K562 (cell line): Measurements from ENCODE around the gene TLK2. TPM values are rescaled to one million over a fixed set of nuclear protein-coding genes. Genes with fewer than 3 reads are reported as not detected.

ENCODE experiments used
- ATAC-seq: fragments of 200-7000 bp; cut with Tn5 transposase; 3 replicates; pipeline ENCODE4 v1.9.1; 2020; ENCODE audit warnings: moderate library complexity
- BruUV-seq: library from RNA; stranded (reverse); fragments of 400-500 nt; replicated peaks from 2 replicates; lab custom pipeline; 2021; lab: Mats Ljungman, UMichigan
- CTCF ChIA-PET: fragments of 300-600 bp; formaldehyde crosslinking; extraction: SDS; loops from one replicate; lab custom pipeline; 2021; ENCODE audit warnings: low intra/inter-chr PET ratio; lab: Yijun Ruan, JAX
- POLR2A ChIA-PET: fragments of 300-600, 350-650 bp; sonication (Branson Sonifier 250); formaldehyde crosslinking; extraction: SDS; loops from one replicate; lab custom pipeline; 2021; ENCODE audit warnings: antibody characterized with exemption, inconsistent platforms; lab: Yijun Ruan, JAX
- DNase-seq, 4 experiments: peaks; one replicate each; pipeline versions ENCODE4 v3.0.0 to v3.0.0-alpha.2; 2011 to 2018; ENCODE audit warnings: low spot score in 3 of 4, mixed read lengths in 3 of 4; ENCODE audit errors: extremely low read depth in 1 of 4
- FAIRE-seq: peaks from 2 replicates; lab custom pipeline; 2011; peaks lifted over from hg19 to GRCh38; lab: Jason Lieb, UNC
- H2AFZ ChIP-seq: 2 replicates; pipeline ENCODE4 v1.6.0; 2011; ENCODE audit warnings: low read depth, low read length, control low read depth, inconsistent platforms
- H3K27ac ChIP-seq: fragments of 200-600 bp; 3 replicates; pipeline ENCODE4 v1.8.0; 2011; ENCODE audit warnings: low read depth, mild to moderate bottlenecking, control low read depth, inconsistent platforms, low read length, moderate library complexity, mixed read lengths; ENCODE audit errors: extremely low read depth
- H3K27me3 ChIP-seq, 2 experiments: fragments of 300-600 bp in 1 of 2; 2 replicates in 1 of 2; 3 replicates in 1 of 2; pipeline versions ENCODE4 v1.6.0 to v1.8.0; 2011; ENCODE audit warnings: inconsistent platforms in 2 of 2, low read length in 2 of 2, mild to moderate bottlenecking in 1 of 2, mixed read lengths in 1 of 2, moderate library complexity in 1 of 2; ENCODE audit not compliant: control insufficient read depth in 2 of 2, insufficient read depth in 2 of 2
- H3K36me3 ChIP-seq: fragments of 300-600 bp; 3 replicates; pipeline ENCODE4 v1.8.0; 2011; ENCODE audit warnings: mild to moderate bottlenecking, low read length, inconsistent platforms; ENCODE audit not compliant: control insufficient read depth, insufficient read depth
- H3K4me1 ChIP-seq, 2 experiments: fragments of 200-600 bp in 1 of 2; replicated peaks in 1 of 2; 2 replicates in 1 of 2; 3 replicates in 1 of 2; pipeline versions ENCODE4 v1.5.1 to v1.8.0; 2011; ENCODE audit warnings: inconsistent platforms in 2 of 2, low read length in 2 of 2, mild to moderate bottlenecking in 1 of 2, mixed read lengths in 1 of 2, moderate library complexity in 1 of 2; ENCODE audit not compliant: control insufficient read depth in 2 of 2, insufficient read depth in 2 of 2
- H3K4me2 ChIP-seq: 2 replicates; pipeline ENCODE4 v1.6.1; 2011; ENCODE audit warnings: low read length, control low read depth, inconsistent platforms, mixed read lengths; ENCODE audit not compliant: insufficient read depth
- H3K4me3 ChIP-seq: fragments of 200-600 bp; sonication (generic), shearing (Covaris generic); 2 replicates; pipeline ENCODE4 v1.5.1; 2016; ENCODE audit warnings: control low read depth, inconsistent platforms
- H3K79me2 ChIP-seq: fragments of 200-600 bp; 3 replicates; pipeline ENCODE4 v1.8.0; 2011; ENCODE audit warnings: low read length, inconsistent platforms; ENCODE audit not compliant: control insufficient read depth, insufficient read depth
- H3K9ac ChIP-seq, 2 experiments: 2 replicates each; pipeline versions ENCODE4 v1.6.0 to v1.6.1; 2011; ENCODE audit warnings: low read depth in 2 of 2, low read length in 2 of 2, control low read depth in 1 of 2, inconsistent platforms in 1 of 2, mild to moderate bottlenecking in 1 of 2, mixed read lengths in 1 of 2; ENCODE audit not compliant: insufficient read depth in 1 of 2
- H3K9me1 ChIP-seq: one replicate; pipeline ENCODE4 v1.6.0; 2011; ENCODE audit warnings: inconsistent platforms, mild to moderate bottlenecking, low read length, moderate library complexity; ENCODE audit not compliant: control insufficient read depth, insufficient read depth
- H3K9me3 ChIP-seq: replicated peaks from 2 replicates; pipeline ENCODE4 v1.5.1; 2011; ENCODE audit warnings: low read depth, low read length, inconsistent platforms; ENCODE audit not compliant: control insufficient read depth, insufficient read depth
- H4K20me1 ChIP-seq: replicated peaks from 2 replicates; pipeline ENCODE4 v1.6.1; 2011; ENCODE audit warnings: low read length, inconsistent platforms, mixed read lengths; ENCODE audit not compliant: control insufficient read depth, insufficient read depth
- BRD9 ChIP-seq: fragments of 450-650 bp; IDR thresholded peaks from 2 replicates; pipeline ENCODE4 v1.6.1; 2018; ENCODE audit warnings: low read depth; ENCODE audit not compliant: partially characterized antibody
- CEBPB ChIP-seq: fragments of 450-650 bp; IDR thresholded peaks from 2 replicates; pipeline ENCODE4 v1.6.1; 2016; ENCODE audit warnings: missing genetic modification characterization, missing compliant biosample characterization
- GATA2 ChIP-seq: sonication (generic); formaldehyde crosslinking; IDR thresholded peaks from 2 replicates; pipeline ENCODE4 v1.4.0; 2020; ENCODE audit warnings: mild to moderate bottlenecking, missing genetic modification reagents
- HDGF ChIP-seq: fragments of 450-650 bp; IDR thresholded peaks from 2 replicates; pipeline ENCODE4 v1.6.1; 2016
- JUND ChIP-seq, 2 experiments: IDR thresholded peaks; 2 replicates in 1 of 2; 3 replicates in 1 of 2; pipeline ENCODE4 v1.6.1; 2011; ENCODE audit warnings: borderline replicate concordance in 2 of 2, low read depth in 2 of 2, low read length in 2 of 2, improper control_type of control experiment in 1 of 2, missing biosample characterization in 1 of 2, missing genetic modification characterization in 1 of 2, missing genetic modification reagents in 1 of 2
- MEF2A ChIP-seq: IDR thresholded peaks from 2 replicates; pipeline ENCODE4 v1.6.1; 2011; ENCODE audit warnings: low read depth, mild to moderate bottlenecking, low read length, moderate library complexity; ENCODE audit not compliant: control insufficient read depth
- MTA3 ChIP-seq: fragments of 450-650 bp; formaldehyde crosslinking; IDR thresholded peaks from 2 replicates; pipeline ENCODE4 v1.6.1; 2017; ENCODE audit warnings: mild to moderate bottlenecking, borderline replicate concordance
- MYBL2 ChIP-seq, 2 experiments: fragments of 450-650 bp in 1 of 2; sonication (generic) in 1 of 2; formaldehyde crosslinking in 1 of 2; IDR thresholded peaks; 2 replicates each; pipeline versions ENCODE4 v1.6.1 to v1.8.1; 2017 to 2022; ENCODE audit warnings: borderline replicate concordance in 1 of 2, inconsistent platforms in 1 of 2, low read depth in 1 of 2, mild to moderate bottlenecking in 1 of 2, missing genetic modification reagents in 1 of 2, moderate library complexity in 1 of 2
- NBN ChIP-seq: fragments of 450-650 bp; IDR thresholded peaks from 2 replicates; pipeline ENCODE4 v1.6.1; 2016; ENCODE audit warnings: low read depth, mild to moderate bottlenecking
- NFATC3 ChIP-seq: fragments of 450-650 bp; IDR thresholded peaks from 2 replicates; pipeline ENCODE4 v1.6.1; 2017; ENCODE audit warnings: mild to moderate bottlenecking
- RBFOX2 ChIP-seq: fragments of 200-400 bp; formaldehyde crosslinking; IDR thresholded peaks from 2 replicates; pipeline ENCODE4 v1.6.1; 2017; ENCODE audit warnings: low read depth, mild to moderate bottlenecking, low read length, moderate library complexity
- TEAD4 ChIP-seq, 2 experiments: sonication (generic) in 1 of 2; formaldehyde crosslinking in 1 of 2; IDR thresholded peaks; 2 replicates each; pipeline versions ENCODE4 v1.6.1 to v1.8.0; 2012 to 2022; ENCODE audit warnings: borderline replicate concordance in 1 of 2, inconsistent platforms in 1 of 2, low read length in 1 of 2, mild to moderate bottlenecking in 1 of 2, missing genetic modification reagents in 1 of 2
- U2AF2 ChIP-seq: fragments of 200-400 bp; formaldehyde crosslinking; optimal IDR thresholded peaks from 2 replicates; pipeline ENCODE3; 2017; ENCODE audit warnings: low read depth, mild to moderate bottlenecking, low read length
- WGBS: fragments of 100-300 bp; shearing (Covaris generic); methylation state at CpG from one replicate; pipeline ENCODE4 v1.1.6; 2016; ENCODE audit warnings: low coverage, mixed read lengths; ENCODE audit not compliant: insufficient coverage; ENCODE audit errors: missing lambda C conversion rate; 5-methylcytosine and 5-hydroxymethylcytosine counted together
- in situ Hi-C: fragments of 300-500 bp; cut with MboI; formaldehyde crosslinking; loops from 4 replicates; pipeline ENCODE4 v1.15.0; 2018; ENCODE audit warnings: inconsistent platforms, mixed read lengths
- intact Hi-C: fragments of 100-400 bp; cut with micrococcal nuclease; formaldehyde crosslinking; loops from 2 replicates; pipeline ENCODE4 v1.14.2; 2022
- polyA plus RNA-seq, 8 experiments: library from polyadenylated mRNA; depleted of rRNA in 4 of 8; stranded (reverse) in 5 of 8; unstranded in 3 of 8; fragments of >200 nt; fragmentation: Nextera tagmentation in 2 of 8; fragmentation: Illumina TruSeq in 1 of 8; extraction: Ambion mirVana in 2 of 8; extraction: Trizol in 1 of 8; gene quantifications; 2 replicates each; pipeline versions ENCODE4 v1.2.1 to v1.2.3, GENCODE V29; 2011 to 2014; ENCODE audit warnings: inconsistent platforms in 1 of 8, missing spikeins in 1 of 8
- total RNA-seq, 7 experiments: library from RNA; depleted of rRNA in 6 of 7; stranded (reverse); fragments of >200 nt in 6 of 7; fragmentation: Illumina TruSeq in 2 of 7; extraction: Trizol in 2 of 7; gene quantifications; 2 replicates each; pipeline versions ENCODE4 v1.2.1 to v1.2.3, GENCODE V29; 2011 to 2021; ENCODE audit warnings: low replicate concordance in 1 of 7
- TF ChIP-seq, protein P1 (sequence below): IDR thresholded peaks from 2 replicates; pipeline ENCODE4 v1.6.1; 2011; ENCODE audit warnings: borderline replicate concordance, low read depth, mild to moderate bottlenecking, moderate library complexity, low read length; ENCODE audit not compliant: insufficient read depth, poor library complexity, severe bottlenecking
- TF ChIP-seq, protein P2 (sequence below), 2 experiments: fragments of 450-650 bp in 1 of 2; sonication (generic) in 1 of 2; formaldehyde crosslinking; conservative IDR thresholded peaks; 2 replicates each; pipeline versions ENCODE4 v1.4.0 to v1.8.1; 2020 to 2022; ENCODE audit warnings: mild to moderate bottlenecking in 1 of 2, missing genetic modification reagents in 1 of 2
- TF ChIP-seq, protein P3 (sequence below): IDR thresholded peaks from 3 replicates; pipeline ENCODE4 v1.6.1; 2011; ENCODE audit warnings: borderline replicate concordance, mild to moderate bottlenecking; ENCODE audit not compliant: insufficient read length, insufficient read depth

Gene TLK2
- total and polyA plus RNA-seq, 9 of the 15 experiments (the other 6 are each of a cell fraction or from before 2014, with no cell fraction given), result 10.1 to 51.9 (median 32.4) TPM

DNA sequence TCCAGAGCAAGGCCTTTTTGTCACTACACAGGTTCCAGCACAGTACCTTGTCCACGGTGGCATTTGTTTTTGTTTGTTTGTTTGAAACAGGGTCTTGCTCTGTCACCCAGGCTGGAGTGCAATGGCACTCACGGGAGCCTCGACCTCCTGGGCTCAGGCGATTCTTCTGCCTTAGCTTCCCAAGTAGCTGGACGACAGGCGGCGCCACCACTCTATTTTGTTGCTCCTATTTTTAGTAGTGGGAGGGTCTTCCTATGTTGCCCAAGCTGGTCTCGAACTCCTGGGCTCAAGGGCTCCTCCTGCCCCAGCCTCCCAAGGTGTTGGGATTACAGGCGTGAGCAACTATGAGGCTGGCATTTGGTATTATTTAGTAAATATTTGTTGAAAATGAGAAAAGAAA is 159.2 kb downstream of the TLK2 start:
- BruUV-seq, result no TSS peak
- Histone ChIP-seq H3K4me3 (no peak overlapping the region), H3K9me3 (no peaks in the 10 kb centered on the region), H4K20me1 (no peaks in the 10 kb centered on the region), H2AFZ (peak overlapping the region; percentile 88), H3K27me3 (no peaks in the 10 kb centered on the region), H3K27ac (no peak overlapping the region), H3K9ac (peak overlapping the region in 1 of 2 experiments; percentile 18; a peak in 1 of 4 replicates), H3K36me3 (no peaks in the 10 kb centered on the region), H3K9me1 (no peaks in the 10 kb centered on the region), H3K79me2 (no peaks in the 10 kb centered on the region), H3K4me2 (peak overlapping the region; percentile 20; the same call in 1 of the 2 replicates), H3K4me1 (peaks cover 0 to 5% of the 10 kb centered on the region in 2 experiments; a peak in 3 of 5 replicates)
- WGBS, result 7% methylated on average over 9 of the region's 9 CpGs
- POLR2A ChIA-PET, result interaction anchor here (1.1 to 1.7 kb wide), 3 partner anchors 11 to 19 kb away, joined by 3 to 5 read pairs (median 4); no protein-coding TSS in a partner anchor
- CTCF ChIA-PET, result interaction anchor here (0.6 kb wide), 1 partner anchor 40 kb away, joined by 3 read pairs; no protein-coding TSS in a partner anchor
- ATAC-seq, result peak; percentile 67
- in situ Hi-C loops, result no loop called here
- intact Hi-C loops, result no loop called here
- peak in 1 of 4 experiments; percentile 75 for DNase-seq
- no peak for FAIRE-seq
- TF ChIP-seq U2AF2 (no peak), MEF2A (peak; percentile 70), MYBL2 (IDR thresholded peaks at IDR 0.05; ENCODE audit: low read depth) (no peak), MYBL2 (CRISPR knock-in tag; IDR thresholded peaks at IDR 0.05; ENCODE audit: borderline replicate concordance) (no peak), NFATC3 (no peak), BRD9 (peak; percentile 30), HDGF (0 out of 2 replicates have a peak, but pooled peaks have one; percentile 32), CEBPB (tag) (no peak), MTA3 (0 out of 2 replicates have a peak, but pooled peaks have one; percentile 42), JUND (IDR thresholded peaks at IDR 0.05; ENCODE audit: borderline replicate concordance, low read depth, low read length) (0 out of 2 replicates have a peak, but pooled peaks have one; percentile 6), JUND (tag; IDR thresholded peaks at IDR 0.05; ENCODE audit: borderline replicate concordance, low read depth, low read length) (no peak), NBN (peak; percentile 52; the same call in 1 of the 2 replicates), RBFOX2 (no peak), GATA2 (CRISPR knock-in tag) (no peak), TEAD4 (IDR thresholded peaks at IDR 0.05; ENCODE audit: low read length) (0 out of 2 replicates have a peak, but pooled peaks have one; percentile 6), TEAD4 (CRISPR knock-in tag; IDR thresholded peaks at IDR 0.05; ENCODE audit: borderline replicate concordance) (no peak)
- TF ChIP-seq, protein P1, sequence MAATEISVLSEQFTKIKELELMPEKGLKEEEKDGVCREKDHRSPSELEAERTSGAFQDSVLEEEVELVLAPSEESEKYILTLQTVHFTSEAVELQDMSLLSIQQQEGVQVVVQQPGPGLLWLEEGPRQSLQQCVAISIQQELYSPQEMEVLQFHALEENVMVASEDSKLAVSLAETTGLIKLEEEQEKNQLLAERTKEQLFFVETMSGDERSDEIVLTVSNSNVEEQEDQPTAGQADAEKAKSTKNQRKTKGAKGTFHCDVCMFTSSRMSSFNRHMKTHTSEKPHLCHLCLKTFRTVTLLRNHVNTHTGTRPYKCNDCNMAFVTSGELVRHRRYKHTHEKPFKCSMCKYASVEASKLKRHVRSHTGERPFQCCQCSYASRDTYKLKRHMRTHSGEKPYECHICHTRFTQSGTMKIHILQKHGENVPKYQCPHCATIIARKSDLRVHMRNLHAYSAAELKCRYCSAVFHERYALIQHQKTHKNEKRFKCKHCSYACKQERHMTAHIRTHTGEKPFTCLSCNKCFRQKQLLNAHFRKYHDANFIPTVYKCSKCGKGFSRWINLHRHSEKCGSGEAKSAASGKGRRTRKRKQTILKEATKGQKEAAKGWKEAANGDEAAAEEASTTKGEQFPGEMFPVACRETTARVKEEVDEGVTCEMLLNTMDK, result peak; percentile 52
- TF ChIP-seq, protein P2, sequence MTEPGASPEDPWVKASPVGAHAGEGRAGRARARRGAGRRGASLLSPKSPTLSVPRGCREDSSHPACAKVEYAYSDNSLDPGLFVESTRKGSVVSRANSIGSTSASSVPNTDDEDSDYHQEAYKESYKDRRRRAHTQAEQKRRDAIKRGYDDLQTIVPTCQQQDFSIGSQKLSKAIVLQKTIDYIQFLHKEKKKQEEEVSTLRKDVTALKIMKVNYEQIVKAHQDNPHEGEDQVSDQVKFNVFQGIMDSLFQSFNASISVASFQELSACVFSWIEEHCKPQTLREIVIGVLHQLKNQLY (CRISPR knock-in tag; conservative IDR thresholded peaks at IDR 0.05), result no peak
- TF ChIP-seq, protein P3, sequence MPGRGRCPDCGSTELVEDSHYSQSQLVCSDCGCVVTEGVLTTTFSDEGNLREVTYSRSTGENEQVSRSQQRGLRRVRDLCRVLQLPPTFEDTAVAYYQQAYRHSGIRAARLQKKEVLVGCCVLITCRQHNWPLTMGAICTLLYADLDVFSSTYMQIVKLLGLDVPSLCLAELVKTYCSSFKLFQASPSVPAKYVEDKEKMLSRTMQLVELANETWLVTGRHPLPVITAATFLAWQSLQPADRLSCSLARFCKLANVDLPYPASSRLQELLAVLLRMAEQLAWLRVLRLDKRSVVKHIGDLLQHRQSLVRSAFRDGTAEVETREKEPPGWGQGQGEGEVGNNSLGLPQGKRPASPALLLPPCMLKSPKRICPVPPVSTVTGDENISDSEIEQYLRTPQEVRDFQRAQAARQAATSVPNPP, result no peak
